Measurements from ENCODE around the gene ARG2. TPM values are rescaled to one million over a fixed set of nuclear protein-coding genes. Genes with fewer than 3 reads are reported as not detected.

The ARG2 gene
- total and polyA plus RNA-seq, 10 of the 15 experiments (the other 5 are each of a cell fraction or from before 2014, with no cell fraction given): 0.48 to 7.8 (median 1.1) TPM

DNA sequence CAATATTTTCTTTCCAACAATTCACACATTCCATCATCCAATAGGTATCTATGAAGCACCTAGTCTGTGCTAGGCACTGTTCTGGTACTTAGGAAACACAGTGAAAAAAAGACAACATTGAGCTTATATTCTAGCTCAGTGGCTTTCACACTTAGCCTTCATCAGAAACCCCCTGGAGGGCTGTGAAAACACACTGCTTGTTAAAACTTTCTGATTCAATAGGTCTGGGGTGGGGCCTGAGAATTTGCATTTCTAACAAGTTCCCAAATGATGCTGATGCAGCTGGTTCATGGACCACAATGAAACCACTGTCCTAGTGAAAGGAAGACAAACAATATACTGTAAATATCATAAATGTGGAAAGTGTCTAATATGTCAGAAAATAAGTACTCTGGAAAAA, 48.8 kb downstream of the ARG2 start (continued):
- TF ChIP-seq RAD51 (IDR thresholded peaks at IDR 0.05) (no peak), SMAD1 (IDR thresholded peaks at IDR 0.05; ENCODE audit: low read depth, partially characterized antibody) (no peak), NKRF (conservative IDR thresholded peaks at IDR 0.05) (no peak), RUNX3 (IDR thresholded peaks at IDR 0.05; ENCODE audit: low read length) (0 out of 2 replicates have a peak, but pooled peaks have one; percentile 16), PAX8 (IDR thresholded peaks at IDR 0.05) (no peak), ATF7 (IDR thresholded peaks at IDR 0.05; ENCODE audit: low read depth) (peak; percentile 58), RB1 (IDR thresholded peaks at IDR 0.05; ENCODE audit: borderline replicate concordance) (no peak), CTCF (IDR thresholded peaks at IDR 0.05 in 2 of 3, conservative IDR thresholded peaks at IDR 0.05 in 1 of 3; ENCODE audit: control insufficient read depth in 2 of 3, extremely low read depth in 1 of 3, insufficient read depth in 1 of 3, low read depth in 3 of 3, low read length in 3 of 3) (no peak), ZBED1 (IDR thresholded peaks at IDR 0.05; ENCODE audit: borderline replicate concordance) (no peak), SP1 (IDR thresholded peaks at IDR 0.05; ENCODE audit: low read depth, low read length) (no peak), MYC (IDR thresholded peaks at IDR 0.05; ENCODE audit: insufficient read depth, insufficient read length, insufficient replicate concordance, low read length, severe bottlenecking) (no peak), FOXM1 (IDR thresholded peaks at IDR 0.05; ENCODE audit: low read depth, low read length) (no peak), EP300 (IDR thresholded peaks at IDR 0.05; ENCODE audit: borderline replicate concordance in 1 of 2, control insufficient read depth in 1 of 2, low read depth in 2 of 2, low read length in 2 of 2) (peak in 1 of 2 experiments; percentile 62; a peak in 2 of 4 replicates), SPI1 (IDR thresholded peaks at IDR 0.05; ENCODE audit: borderline replicate concordance, insufficient read depth, low read depth, low read length) (no peak), EZH2 (IDR thresholded peaks at IDR 0.05; ENCODE audit: borderline replicate concordance, control insufficient read depth, low read depth, low read length) (no peak), PAX5 (IDR thresholded peaks at IDR 0.05; ENCODE audit: borderline replicate concordance, low read depth, low read length) (no peak), SUPT20H (IDR thresholded peaks at IDR 0.05; ENCODE audit: borderline replicate concordance, control insufficient read depth, low read depth, low read length) (no peak), BMI1 (IDR thresholded peaks at IDR 0.05; ENCODE audit: borderline replicate concordance) (peak; percentile 26; the same call in 1 of the 2 replicates)
- TF ChIP-seq, protein P1, sequence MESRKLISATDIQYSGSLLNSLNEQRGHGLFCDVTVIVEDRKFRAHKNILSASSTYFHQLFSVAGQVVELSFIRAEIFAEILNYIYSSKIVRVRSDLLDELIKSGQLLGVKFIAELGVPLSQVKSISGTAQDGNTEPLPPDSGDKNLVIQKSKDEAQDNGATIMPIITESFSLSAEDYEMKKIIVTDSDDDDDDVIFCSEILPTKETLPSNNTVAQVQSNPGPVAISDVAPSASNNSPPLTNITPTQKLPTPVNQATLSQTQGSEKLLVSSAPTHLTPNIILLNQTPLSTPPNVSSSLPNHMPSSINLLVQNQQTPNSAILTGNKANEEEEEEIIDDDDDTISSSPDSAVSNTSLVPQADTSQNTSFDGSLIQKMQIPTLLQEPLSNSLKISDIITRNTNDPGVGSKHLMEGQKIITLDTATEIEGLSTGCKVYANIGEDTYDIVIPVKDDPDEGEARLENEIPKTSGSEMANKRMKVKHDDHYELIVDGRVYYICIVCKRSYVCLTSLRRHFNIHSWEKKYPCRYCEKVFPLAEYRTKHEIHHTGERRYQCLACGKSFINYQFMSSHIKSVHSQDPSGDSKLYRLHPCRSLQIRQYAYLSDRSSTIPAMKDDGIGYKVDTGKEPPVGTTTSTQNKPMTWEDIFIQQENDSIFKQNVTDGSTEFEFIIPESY (IDR thresholded peaks at IDR 0.05): no peak
- TF ChIP-seq, protein P2, sequence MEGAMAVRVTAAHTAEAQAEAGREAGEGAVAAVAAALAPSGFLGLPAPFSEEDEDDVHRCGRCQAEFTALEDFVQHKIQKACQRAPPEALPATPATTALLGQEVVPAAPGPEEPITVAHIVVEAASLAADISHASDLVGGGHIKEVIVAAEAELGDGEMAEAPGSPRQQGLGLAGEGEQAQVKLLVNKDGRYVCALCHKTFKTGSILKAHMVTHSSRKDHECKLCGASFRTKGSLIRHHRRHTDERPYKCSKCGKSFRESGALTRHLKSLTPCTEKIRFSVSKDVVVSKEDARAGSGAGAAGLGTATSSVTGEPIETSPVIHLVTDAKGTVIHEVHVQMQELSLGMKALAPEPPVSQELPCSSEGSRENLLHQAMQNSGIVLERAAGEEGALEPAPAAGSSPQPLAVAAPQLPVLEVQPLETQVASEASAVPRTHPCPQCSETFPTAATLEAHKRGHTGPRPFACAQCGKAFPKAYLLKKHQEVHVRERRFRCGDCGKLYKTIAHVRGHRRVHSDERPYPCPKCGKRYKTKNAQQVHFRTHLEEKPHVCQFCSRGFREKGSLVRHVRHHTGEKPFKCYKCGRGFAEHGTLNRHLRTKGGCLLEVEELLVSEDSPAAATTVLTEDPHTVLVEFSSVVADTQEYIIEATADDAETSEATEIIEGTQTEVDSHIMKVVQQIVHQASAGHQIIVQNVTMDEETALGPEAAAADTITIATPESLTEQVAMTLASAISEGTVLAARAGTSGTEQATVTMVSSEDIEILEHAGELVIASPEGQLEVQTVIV (IDR thresholded peaks at IDR 0.05; ENCODE audit: borderline replicate concordance, partially characterized antibody): no peak
